Fibroblast of mammary gland (primary cell): ENCODE data around the gene ATP6V1F.

Experiments used
- DNase-seq: peaks from one replicate; pipeline ENCODE4 v3.0.0-alpha.2; 2010; ENCODE audit warnings: low read depth
- H3K4me3 ChIP-seq: 2 replicates; pipeline ENCODE4 v1.5.1; 2011; ENCODE audit warnings: low read depth, mild to moderate bottlenecking, low read length, moderate library complexity; ENCODE audit not compliant: control insufficient read depth
- CTCF ChIP-seq: conservative IDR thresholded peaks from 2 replicates; pipeline ENCODE4 v1.5.1; 2011; ENCODE audit warnings: low read depth, low read length, inconsistent platforms; ENCODE audit not compliant: control insufficient read depth, insufficient read depth

ATP6V1F gene

GRCh38 chr7:128884561-128885369 is 22.1 kb downstream of the ATP6V1F start:
- DNase-seq, result no peak

GRCh38 chr7:128885370-128886187 is 22.9 kb downstream of the ATP6V1F start:
- no peak overlapping the region for H3K4me3 ChIP-seq

More at GRCh38 chr7:128884561-128885369, 22.1 kb downstream of the ATP6V1F start:
- no peak for TF ChIP-seq CTCF
- no peak overlapping the region for H3K4me3 ChIP-seq

GRCh38 chr7:128886391-128887168 is 23.9 kb downstream of the ATP6V1F start:
- DNase-seq, result no peak
- H3K4me3 ChIP-seq, result no peak overlapping the region
- TF ChIP-seq CTCF, result no peak

More at GRCh38 chr7:128885370-128886187, 22.9 kb downstream of the ATP6V1F start:
- no peak for TF ChIP-seq CTCF
- no peak for DNase-seq

- no peak for TF ChIP-seq CTCF
- H3K4me3 ChIP-seq, result no peak overlapping the region
- no peak for DNase-seq
These were observed 24.7 kb downstream of the ATP6V1F start for GRCh38 chr7:128887169-128888038.

GRCh38 chr7:128888039-128888755 is 25.5 kb downstream of the ATP6V1F start:
- no peak overlapping the region for H3K4me3 ChIP-seq
- no peak for TF ChIP-seq CTCF

More at GRCh38 chr7:128888039-128888755, 25.5 kb downstream of the ATP6V1F start:
- DNase-seq, result no peak
